Amniotic epithelial cell (primary cell): ENCODE measurements around the gene THBS3.
A peak's percentile ranks its signal among the peaks of the same experiment; 100 is the strongest.
"Not testable (repeated sequence)": the region's sequence is repeated elsewhere in the genome, so short reads cannot be mapped to it uniquely, and the experiment has no call there.

Experiments
- DNase-seq: peaks from one replicate; pipeline ENCODE4 v3.0.0-alpha.2; 2010; ENCODE audit warnings: low read depth

Gene THBS3

GRCh38 chr1:155207806-155208540, at the start of gene THBS3:
Gene THBS3, minus strand, starts transcription at chr1:155207897. Its CDS starts 21 bp downstream, at chr1:155207876.
- DNase-seq: peak; percentile 12

DNA sequence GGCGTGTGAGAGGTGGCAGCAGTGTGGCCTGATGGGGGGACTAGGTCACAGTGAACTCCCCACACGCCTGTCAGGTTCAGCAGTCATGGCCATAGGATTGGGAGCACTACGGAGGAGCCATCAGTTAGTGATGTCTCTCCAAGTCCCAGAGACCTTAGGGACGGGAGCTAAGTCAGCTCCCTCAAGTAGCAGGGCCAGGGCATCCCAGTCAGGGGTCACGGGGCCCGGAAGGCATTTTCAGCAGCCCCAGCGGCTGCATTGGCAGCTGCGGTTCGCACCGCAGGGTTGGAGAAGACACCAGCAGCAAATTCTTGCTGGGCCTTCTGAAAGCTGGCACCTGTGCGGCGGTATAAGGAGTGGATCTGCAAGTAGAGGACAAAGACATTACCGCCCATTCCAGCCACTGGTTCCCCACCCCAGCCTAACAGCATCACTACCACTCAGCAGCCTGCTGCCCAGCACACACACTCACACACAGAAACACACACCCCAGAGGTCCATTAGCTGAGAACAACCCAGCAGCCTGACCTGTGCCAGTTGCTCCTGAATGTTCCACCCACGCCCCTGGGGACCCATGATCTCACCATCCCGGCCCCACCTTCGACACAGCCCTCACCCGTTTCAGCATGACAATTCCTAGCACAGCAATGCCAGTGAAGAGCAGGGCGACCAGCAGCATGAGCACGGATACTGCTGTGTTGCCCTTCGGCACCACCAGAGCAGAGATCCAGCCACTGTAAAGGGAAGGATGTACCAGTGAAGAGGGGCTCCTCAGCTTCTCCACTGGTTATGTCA, 48.6 kb upstream of the THBS3 start:
- no peak for DNase-seq

GRCh38 chr1:155255243-155256007, 47.7 kb upstream of the THBS3 start, which contains the start of gene ENTREP3:
Gene ENTREP3, minus strand, starts transcription at chr1:155255483. Its CDS starts 606 bp downstream, at chr1:155254877.
- peak; percentile 78 for DNase-seq

DNA sequence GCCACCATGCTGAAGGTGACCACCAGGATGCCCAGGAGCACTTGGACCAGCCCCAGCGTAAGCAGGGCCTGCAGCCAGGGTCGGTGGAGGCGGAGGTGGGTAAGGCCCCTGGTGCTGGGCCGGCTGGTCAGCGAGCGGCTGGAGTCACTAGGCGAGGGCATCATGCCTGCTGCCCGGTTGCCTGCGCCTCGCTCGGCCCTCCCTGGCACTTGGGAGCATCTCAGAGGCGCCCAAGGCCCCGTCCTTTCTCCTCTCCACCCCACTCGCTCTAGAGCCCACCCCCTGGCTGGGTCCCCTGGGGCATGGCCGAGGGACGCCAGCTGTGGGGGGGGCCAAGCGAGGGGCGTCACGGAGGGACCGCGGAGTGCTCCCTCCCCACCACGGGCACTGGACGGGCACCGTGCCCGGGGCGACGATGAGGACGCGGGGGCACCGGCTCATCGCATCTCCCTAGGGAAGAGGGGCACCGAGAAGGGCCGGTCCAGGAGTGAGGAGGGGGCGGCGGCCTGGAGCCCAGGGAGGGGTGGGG, 47.1 kb upstream of the THBS3 start:
- no peak for DNase-seq

- no peak for DNase-seq
Observed at GRCh38 chr1:155254228-155254713, 46.6 kb upstream of the THBS3 start.

DNA sequence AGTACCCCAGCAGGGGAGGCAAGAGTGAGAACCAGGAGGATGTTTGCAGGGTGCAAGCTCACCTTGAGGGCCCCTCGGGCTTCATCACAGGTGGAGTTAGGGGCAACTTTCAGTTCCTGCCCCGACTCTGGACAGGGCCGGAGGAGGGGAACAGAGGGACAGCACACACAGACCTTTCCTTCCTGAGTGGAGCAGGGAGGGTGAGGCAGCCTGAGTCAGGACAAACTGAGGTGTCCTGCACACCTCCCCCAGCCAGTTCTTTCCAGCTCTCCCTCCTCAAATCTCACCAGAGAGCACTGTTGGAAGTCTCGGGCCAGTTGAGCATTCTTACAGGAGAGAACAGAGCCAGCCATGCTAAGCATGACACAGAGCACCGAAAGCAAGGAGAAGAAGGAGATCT, 46.1 kb upstream of the THBS3 start:
- no peak for DNase-seq

- no peak for DNase-seq
Observed at GRCh38 chr1:155253208-155253607, 45.5 kb upstream of the THBS3 start.

- DNase-seq: no peak
Observed at GRCh38 chr1:155251566-155251965, 43.9 kb upstream of the THBS3 start.

GRCh38 chr1:155250633-155251449, 43.1 kb upstream of the THBS3 start:
- DNase-seq: peak; percentile 77

DNA sequence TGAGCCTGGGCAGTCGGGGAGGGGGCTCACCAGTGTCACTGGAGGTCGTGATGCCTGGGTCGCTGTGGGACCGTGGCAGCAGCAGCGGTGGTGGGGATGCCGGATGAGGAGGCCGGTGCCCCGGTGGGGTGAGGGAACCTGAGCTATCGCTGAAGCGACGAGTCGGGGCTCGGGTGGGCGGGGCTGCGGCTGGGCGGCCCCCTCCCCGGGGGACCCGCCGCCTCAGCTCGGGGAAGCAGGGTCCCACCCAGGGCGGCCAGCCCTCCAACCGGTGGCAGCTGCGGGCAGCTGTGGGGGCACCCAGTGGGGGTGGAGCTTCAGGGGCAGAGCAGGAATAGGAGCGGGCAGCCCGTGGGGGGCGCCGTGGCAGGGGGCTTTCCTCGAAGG, 42.5 kb upstream of the THBS3 start:
- no peak for DNase-seq

DNA sequence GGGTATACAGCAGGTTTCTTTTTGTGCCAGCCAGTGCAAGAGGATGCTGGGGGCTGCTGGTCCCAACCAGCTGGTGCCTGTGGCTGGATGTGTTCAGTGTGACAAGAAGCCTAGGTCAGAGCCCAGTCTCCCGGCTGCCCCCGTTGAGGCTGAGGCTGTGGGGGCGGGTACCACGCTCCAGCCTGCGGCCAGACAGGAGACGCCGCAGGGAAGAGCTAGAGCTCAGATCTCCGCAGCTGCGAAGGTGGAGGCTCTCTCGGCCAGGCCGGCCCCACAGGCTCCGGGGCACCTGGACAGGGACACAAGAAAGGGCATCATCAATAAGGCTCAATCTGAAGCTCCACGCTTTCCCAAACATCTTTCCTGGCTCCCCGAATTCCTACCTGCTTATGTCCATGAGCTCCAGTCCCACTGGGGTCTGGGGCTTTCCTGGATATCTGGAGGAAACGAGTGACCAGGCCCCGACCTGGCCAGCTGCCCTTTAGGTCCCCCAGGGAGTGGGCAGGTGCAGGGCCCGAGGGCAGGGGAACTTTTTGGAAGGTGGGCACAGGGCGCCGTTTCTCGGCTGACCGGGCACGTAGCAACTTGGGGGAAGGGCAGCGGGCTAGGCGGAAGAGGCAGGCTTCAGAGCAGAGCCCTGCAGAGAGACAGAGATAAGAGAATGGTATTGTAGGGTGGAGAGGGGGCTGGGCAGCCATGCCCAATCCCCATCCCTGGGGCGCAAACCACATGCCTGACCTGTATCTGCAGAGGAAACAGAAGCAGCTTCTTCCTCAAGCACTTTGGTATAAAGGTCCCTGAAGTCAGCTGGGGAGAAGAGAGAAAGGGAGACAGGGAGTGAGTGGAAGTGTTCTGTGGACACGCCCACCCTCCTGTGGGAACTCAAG, 40.2 kb upstream of the THBS3 start:
- no peak for DNase-seq

DNA sequence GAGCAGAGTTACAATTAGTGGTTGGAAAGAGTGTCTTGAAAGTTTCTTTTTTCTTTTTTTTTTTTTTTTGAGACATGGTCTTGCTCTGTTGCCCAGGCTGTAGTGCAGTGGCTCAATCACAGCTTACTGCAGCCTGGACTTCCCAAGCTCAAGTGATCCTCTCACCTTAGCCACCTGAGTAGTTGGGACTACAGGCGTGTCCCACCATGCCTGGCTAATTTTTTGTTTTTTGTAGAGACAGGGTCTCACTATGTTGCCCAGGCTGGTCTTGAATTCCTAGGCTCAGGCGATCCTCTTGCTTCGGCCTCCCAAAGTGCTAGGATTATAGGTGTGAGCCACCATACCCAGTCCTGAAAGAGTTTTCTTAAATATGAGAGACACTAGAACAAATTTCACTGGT, 39.1 kb upstream of the THBS3 start:
- not testable (repeated sequence) for DNase-seq

GRCh38 chr1:155245163-155245524, 37.4 kb upstream of the THBS3 start:
- no peak for DNase-seq

- peak; percentile 100 for DNase-seq
Observed at GRCh38 chr1:155244368-155245162, 36.9 kb upstream of the THBS3 start.

DNA sequence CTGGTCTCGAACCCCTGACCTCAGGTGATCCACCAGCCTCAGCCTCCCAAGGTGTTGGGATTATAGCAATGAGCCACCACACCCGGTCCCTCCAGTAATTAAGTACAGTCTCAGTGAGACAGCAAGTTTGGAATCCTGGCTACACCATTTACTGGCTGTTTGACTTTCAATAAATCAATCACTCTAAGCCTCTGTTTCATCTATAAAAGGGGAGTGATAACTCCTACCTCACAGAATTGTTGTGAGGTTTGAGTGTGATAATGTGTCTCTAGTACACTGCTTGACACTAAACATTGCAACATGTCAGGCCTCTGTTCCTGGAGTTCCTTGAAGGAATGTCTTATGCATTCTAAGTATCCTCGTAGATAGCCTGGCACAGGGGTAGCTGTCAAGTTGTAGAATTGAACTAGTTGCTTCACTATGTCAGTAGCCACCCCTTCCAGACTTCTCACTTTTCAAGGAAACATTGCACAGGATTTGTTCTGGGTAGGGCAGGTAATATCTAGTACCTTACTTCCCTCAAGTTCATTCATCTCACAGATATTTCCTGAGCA, 35.2 kb upstream of the THBS3 start:
- DNase-seq: peak; percentile 52

- DNase-seq: no peak
Observed at GRCh38 chr1:155241841-155242264, 34.2 kb upstream of the THBS3 start.

DNA sequence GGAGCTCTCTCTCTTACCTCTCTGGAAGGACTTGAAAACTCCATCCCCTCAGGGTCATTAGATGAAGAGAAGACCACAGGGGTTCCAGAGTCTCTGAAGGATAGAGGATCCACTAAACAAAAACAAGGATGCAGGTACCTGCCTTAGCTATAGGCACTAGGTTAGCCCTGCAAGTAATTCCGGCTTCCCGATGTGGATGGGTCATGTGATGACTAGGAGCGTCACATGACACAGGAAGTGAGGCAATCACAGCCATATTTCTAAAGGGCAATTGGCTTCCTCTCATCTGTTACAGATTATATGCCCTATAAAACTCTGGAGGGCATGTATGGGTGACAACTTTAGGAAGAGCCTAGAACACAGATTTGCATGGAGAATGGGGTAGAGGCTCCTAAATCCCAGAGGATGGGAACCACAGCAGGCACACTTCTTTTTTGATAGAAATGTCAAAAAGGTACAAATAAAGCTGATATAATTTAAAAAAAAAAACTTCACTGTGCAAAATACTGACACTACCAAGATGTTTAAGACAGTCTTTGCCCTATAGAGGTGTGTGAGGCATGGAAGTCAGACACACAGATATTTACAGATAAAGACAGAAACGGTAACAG, 33.5 kb upstream of the THBS3 start:
- DNase-seq: peak; percentile 74

DNA sequence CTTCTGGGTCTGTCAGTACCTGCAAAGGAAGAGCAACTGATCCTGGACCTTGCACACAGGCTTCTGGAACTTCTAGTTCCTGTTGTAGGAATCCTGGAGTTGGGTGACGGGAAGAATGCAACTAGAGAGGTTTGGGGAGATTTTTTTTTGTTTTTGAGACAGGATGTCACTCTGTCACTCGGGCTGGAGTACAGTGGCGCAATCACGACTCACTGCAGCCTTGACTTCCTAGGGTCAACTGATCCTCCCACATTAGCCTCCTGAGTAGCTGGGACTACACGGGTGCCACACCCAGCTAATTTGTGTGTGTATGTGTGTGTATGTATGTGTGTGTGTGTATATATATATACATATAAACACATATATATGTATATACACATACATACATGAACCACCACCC, 28.8 kb upstream of the THBS3 start:
- DNase-seq: no peak

- not testable (repeated sequence) for DNase-seq
Observed at GRCh38 chr1:155235375-155235774, 27.7 kb upstream of the THBS3 start.
